Ovary (tissue), 3 donors: ENCODE results near the gene NTNG2.

ENCODE experiments used
- CTCF ChIP-seq, 3 donors: fragments of 450-650 bp in 2 of 3; fragments of 200-600 bp in 1 of 3; IDR thresholded peaks; one replicate each; pipeline versions ENCODE4 v1.5.1 to v1.8.0; 2016 to 2022; ENCODE audit warnings: antibody characterized with exemption in 3 of 3, mild to moderate bottlenecking in 1 of 3
- EP300 ChIP-seq: sonication (generic); formaldehyde crosslinking; IDR thresholded peaks from one replicate; pipeline ENCODE4 v1.6.1; 2017; ENCODE audit warnings: antibody characterized with exemption
- POLR2A ChIP-seq: fragments of 450-650 bp; IDR thresholded peaks from one replicate; pipeline ENCODE4 v1.6.1; 2017; ENCODE audit warnings: antibody characterized with exemption, mild to moderate bottlenecking, moderate library complexity
- donor health status: DM: no; HTN: no; CAD: no.

DNA sequence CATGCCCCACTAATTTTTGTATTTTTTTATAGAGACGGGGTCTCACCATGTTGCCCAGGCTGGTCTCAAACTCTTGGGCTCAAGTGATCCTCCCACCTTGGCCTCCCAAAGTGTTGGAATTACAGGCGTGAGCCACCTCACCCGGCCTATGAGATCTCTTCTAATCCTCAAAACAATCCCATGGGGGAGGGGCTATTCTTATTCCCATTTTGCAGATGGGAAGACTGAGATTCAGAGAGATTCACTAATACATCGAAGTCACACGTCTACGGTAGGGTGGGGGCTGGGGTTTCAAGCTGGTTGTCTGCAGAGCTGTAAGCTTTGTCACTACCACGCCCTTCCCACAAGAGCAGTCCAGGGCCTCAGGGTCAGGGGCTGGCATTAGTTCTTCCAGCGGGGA, 14.0 kb upstream of the NTNG2 start:
- TF ChIP-seq CTCF (IDR thresholded peaks at IDR 0.05): no peak
- TF ChIP-seq POLR2A: no peak
- no peak for TF ChIP-seq EP300
